ENCODE data around the gene BLACAT1. TPM values are rescaled to one million over a fixed set of nuclear protein-coding genes. Genes with fewer than 3 reads are reported as not detected.

Gene BLACAT1
- total RNA-seq, 1 donor = not detected

DNA sequence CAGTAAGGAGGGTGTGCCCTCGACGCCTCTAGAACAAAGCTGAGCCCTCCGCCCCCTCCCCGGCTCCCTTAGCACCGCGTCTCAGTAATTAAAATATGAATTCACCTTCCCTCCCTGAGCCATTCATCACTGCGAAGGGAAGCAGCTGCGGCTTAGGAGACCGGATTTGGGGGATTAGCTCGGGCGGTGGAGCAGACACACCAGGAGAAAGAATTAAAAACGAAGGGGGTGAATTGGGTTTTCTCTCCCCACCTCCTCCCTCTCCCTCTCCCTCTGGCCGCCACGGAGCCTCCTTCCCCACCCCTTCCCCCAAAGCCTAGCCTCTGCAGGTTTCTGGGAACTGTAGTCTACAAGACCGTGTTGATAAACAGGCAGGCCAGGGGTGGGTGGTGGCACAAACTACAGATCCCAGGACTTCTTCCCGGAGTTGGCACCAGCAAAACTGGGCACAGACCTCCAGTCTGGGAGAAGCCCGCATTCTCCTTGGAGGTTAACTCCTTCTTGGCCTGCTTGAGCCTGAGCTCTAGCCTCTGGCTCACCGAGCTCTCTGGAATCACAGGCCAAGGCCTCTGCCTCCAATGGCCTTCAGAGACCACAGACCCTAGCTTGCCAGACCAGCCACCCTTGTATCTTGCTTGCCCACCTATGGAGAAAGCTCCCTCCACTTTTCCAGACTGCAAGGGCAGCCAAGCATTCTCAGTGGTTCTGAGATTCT is 10.8 kb downstream of the BLACAT1 start:
- H3K4me1 ChIP-seq (ENCODE audit: insufficient read depth, low read length) = peaks cover 6% of the 10 kb centered on the region
- peak; percentile 76 for DNase-seq (ENCODE audit: insufficient read length, low spot score, missing footprints)
- H2AFZ ChIP-seq (ENCODE audit: low read length) = no peak overlapping the region
- H3K4me3 ChIP-seq (ENCODE audit: insufficient read depth, low read length) = no peak overlapping the region
- no peaks in the 10 kb centered on the region for H4K20me1 ChIP-seq (ENCODE audit: insufficient read depth, low read length)
- H3K27me3 ChIP-seq (ENCODE audit: insufficient read depth, low read length) = peaks cover 37% of the 10 kb centered on the region
- no peaks in the 10 kb centered on the region for H3K36me3 ChIP-seq (ENCODE audit: insufficient read depth, low read length)
- H3K4me2 ChIP-seq (ENCODE audit: insufficient read depth, low read length) = no peak overlapping the region
- TF ChIP-seq, protein P1, sequence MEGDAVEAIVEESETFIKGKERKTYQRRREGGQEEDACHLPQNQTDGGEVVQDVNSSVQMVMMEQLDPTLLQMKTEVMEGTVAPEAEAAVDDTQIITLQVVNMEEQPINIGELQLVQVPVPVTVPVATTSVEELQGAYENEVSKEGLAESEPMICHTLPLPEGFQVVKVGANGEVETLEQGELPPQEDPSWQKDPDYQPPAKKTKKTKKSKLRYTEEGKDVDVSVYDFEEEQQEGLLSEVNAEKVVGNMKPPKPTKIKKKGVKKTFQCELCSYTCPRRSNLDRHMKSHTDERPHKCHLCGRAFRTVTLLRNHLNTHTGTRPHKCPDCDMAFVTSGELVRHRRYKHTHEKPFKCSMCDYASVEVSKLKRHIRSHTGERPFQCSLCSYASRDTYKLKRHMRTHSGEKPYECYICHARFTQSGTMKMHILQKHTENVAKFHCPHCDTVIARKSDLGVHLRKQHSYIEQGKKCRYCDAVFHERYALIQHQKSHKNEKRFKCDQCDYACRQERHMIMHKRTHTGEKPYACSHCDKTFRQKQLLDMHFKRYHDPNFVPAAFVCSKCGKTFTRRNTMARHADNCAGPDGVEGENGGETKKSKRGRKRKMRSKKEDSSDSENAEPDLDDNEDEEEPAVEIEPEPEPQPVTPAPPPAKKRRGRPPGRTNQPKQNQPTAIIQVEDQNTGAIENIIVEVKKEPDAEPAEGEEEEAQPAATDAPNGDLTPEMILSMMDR (IDR thresholded peaks at IDR 0.05; ENCODE audit: extremely low read depth, low read depth, low read length) = no peak
- no peaks in the 10 kb centered on the region for H3K9me3 ChIP-seq (ENCODE audit: low read depth, low read length)
- no peak overlapping the region for H3K27ac ChIP-seq (ENCODE audit: low read depth, low read length)
- H3K79me2 ChIP-seq (ENCODE audit: insufficient read depth, low read length) = no peaks in the 10 kb centered on the region

DNA sequence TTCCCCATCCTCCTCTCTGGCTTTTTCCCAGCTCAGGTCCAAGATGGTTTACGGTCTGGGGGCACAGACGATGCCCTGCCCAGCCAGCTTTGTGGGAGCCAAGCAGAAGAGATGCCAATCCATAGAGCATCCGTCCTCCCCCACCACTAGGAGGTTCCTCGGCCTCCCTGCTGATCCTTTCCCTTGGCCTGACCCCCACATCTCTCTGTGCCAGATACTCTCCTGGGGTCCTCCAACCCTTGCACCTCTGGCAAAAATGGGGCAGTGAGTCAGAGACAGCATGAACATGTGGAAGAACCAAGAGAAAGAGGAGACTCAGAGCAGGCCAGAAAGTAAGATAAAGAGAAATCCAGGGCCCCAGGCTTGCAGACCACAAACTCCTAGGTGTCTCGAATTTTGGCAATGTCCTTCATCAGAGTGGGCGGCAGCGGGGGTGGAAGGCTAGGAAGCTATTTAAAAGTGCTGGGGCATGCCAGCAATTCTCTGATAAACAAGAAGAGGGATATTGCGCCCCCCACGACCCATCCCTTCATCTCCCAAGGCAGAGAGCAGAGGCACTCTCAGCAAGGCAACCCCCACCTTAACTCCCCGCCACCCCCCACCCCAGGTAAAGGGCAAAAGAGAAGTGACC is 11.4 kb downstream of the BLACAT1 start:
- Histone ChIP-seq H3K4me3 (ENCODE audit: insufficient read depth, low read length) (no peak overlapping the region), H3K27ac (ENCODE audit: low read depth, low read length) (no peak overlapping the region), H4K20me1 (ENCODE audit: insufficient read depth, low read length) (no peaks in the 10 kb centered on the region), H3K4me1 (ENCODE audit: insufficient read depth, low read length) (peaks cover 3% of the 10 kb centered on the region), H3K79me2 (ENCODE audit: insufficient read depth, low read length) (no peaks in the 10 kb centered on the region), H3K36me3 (ENCODE audit: insufficient read depth, low read length) (no peaks in the 10 kb centered on the region), H3K9me3 (ENCODE audit: low read depth, low read length) (no peaks in the 10 kb centered on the region), H3K4me2 (ENCODE audit: insufficient read depth, low read length) (no peak overlapping the region), H2AFZ (ENCODE audit: low read length) (no peak overlapping the region), H3K27me3 (ENCODE audit: insufficient read depth, low read length) (peaks cover 44% of the 10 kb centered on the region)
- DNase-seq (ENCODE audit: insufficient read length, low spot score, missing footprints) = no peak
- TF ChIP-seq, protein P1 (IDR thresholded peaks at IDR 0.05; ENCODE audit: extremely low read depth, low read depth, low read length) = no peak

DNA sequence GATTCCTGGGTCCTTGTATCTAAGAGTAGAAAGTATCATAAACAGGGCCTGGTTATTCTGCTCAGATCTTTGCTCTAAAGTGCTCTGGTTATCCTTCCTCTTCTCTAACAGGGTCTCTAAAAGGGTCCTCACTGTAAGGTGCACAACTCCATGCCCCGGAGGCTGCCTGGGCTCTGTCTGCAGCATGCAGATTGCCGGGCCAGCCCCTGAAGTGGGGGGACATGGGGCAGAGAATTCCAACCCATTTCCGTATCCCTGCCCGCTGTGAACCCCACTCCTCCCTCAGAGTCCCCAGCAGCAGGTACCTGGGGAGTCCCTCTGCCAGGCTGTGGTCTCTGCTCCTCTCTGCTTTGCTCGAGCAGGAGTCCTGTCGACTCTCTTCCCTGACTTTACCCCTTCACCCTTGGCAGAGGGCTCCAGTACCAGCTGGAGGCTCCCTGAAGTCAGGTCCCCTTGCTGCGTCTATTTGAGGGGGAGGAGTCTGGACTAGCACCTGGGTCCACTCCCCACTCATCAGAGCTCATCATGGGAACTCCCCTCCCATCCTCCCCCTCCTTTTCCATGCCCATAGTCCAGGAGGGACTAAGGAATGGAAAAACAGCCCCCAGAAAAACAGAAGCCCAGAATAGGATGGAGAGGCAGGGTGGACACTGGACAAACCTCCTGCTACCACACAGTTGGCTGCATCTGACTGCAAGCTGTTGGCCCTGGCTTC is 12.1 kb downstream of the BLACAT1 start:
- TF ChIP-seq, protein P1 (IDR thresholded peaks at IDR 0.05; ENCODE audit: extremely low read depth, low read depth, low read length) = no peak
- Histone ChIP-seq H3K27me3 (ENCODE audit: insufficient read depth, low read length) (peaks cover 51% of the 10 kb centered on the region), H3K9me3 (ENCODE audit: low read depth, low read length) (no peaks in the 10 kb centered on the region), H4K20me1 (ENCODE audit: insufficient read depth, low read length) (no peaks in the 10 kb centered on the region), H3K4me2 (ENCODE audit: insufficient read depth, low read length) (no peak overlapping the region), H3K27ac (ENCODE audit: low read depth, low read length) (no peak overlapping the region), H3K36me3 (ENCODE audit: insufficient read depth, low read length) (no peaks in the 10 kb centered on the region), H2AFZ (ENCODE audit: low read length) (no peak overlapping the region), H3K4me1 (ENCODE audit: insufficient read depth, low read length) (no peaks in the 10 kb centered on the region), H3K79me2 (ENCODE audit: insufficient read depth, low read length) (no peaks in the 10 kb centered on the region), H3K4me3 (ENCODE audit: insufficient read depth, low read length) (no peak overlapping the region)
- no peak for DNase-seq (ENCODE audit: insufficient read length, low spot score, missing footprints)

All from osteoblast (primary cell).